Fibroblast of villous mesenchyme (primary cell): ENCODE data around the gene ODAPH. TPM values are rescaled to one million over a fixed set of nuclear protein-coding genes. Genes with fewer than 3 reads are reported as not detected.
"Not testable (repeated sequence)": the region's sequence is repeated elsewhere in the genome, so short reads cannot be mapped to it uniquely, and the experiment has no call there.

Source experiments
- DNase-seq: peaks from one replicate; pipeline ENCODE4 v3.0.0-alpha.2; 2010; ENCODE audit warnings: low read depth
- H3K4me3 ChIP-seq: 2 replicates; pipeline ENCODE4 v1.5.1; 2011; ENCODE audit warnings: low read depth, mild to moderate bottlenecking, low read length
- total RNA-seq: library from RNA; depleted of rRNA; stranded (reverse); fragments of >200 nt; gene quantifications from 2 replicates; pipeline ENCODE4 v1.2.3, GENCODE V29; 2012
- TF ChIP-seq, protein P1 (sequence below): IDR thresholded peaks from 2 replicates; pipeline ENCODE4 v1.5.1; 2012; ENCODE audit warnings: low read depth, mild to moderate bottlenecking, low read length; ENCODE audit not compliant: insufficient read depth

The ODAPH gene, protein sequence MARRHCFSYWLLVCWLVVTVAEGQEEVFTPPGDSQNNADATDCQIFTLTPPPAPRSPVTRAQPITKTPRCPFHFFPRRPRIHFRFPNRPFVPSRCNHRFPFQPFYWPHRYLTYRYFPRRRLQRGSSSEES
- not detected in 2 replicates for total RNA-seq

DNA sequence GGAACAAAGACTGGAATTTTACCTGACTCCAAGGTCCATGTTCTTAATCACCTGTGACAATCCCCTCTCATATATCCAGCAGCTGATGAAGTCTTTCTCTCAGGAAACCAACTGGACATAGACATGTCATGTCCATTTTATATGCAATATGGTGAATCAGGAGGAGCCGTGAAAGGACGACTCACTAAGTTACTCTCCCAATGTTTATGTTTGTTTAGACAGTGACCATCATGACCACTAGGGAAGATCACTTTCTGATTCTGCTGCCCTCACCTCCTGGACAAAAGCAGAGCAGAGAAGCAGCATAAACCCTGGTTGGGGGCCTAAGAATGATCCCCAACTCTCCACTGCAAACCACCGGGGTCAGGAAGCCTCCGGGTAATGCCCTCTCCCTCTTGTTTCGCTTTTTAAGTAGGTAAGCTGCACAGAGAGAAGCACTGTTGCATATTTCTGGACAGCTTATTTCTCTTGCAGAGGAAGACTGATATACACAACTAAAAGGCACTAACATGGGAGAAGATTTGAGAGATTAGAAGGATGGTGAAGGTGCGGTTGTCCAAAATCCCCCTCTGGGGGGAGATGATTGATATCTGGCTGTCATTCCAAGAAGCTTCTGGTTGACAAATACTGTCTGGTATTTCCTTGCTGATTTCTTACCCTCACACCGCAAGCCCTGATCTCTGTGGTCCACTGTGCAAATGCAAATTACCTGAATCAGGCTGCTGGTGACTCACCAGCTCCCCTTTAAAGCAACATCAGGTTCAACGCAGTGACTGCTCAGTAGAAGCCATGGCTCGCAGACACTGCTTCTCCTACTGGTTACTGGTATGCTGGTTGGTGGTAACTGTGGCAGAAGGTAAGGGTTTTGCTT, at the start of gene ODAPH:
TSS of gene ODAPH (plus strand) at position 773 of the 871 bp plus-strand sequence. CDS start at position 790, 17 bp downstream.
- DNase-seq, result no peak
- TF ChIP-seq, protein P1, sequence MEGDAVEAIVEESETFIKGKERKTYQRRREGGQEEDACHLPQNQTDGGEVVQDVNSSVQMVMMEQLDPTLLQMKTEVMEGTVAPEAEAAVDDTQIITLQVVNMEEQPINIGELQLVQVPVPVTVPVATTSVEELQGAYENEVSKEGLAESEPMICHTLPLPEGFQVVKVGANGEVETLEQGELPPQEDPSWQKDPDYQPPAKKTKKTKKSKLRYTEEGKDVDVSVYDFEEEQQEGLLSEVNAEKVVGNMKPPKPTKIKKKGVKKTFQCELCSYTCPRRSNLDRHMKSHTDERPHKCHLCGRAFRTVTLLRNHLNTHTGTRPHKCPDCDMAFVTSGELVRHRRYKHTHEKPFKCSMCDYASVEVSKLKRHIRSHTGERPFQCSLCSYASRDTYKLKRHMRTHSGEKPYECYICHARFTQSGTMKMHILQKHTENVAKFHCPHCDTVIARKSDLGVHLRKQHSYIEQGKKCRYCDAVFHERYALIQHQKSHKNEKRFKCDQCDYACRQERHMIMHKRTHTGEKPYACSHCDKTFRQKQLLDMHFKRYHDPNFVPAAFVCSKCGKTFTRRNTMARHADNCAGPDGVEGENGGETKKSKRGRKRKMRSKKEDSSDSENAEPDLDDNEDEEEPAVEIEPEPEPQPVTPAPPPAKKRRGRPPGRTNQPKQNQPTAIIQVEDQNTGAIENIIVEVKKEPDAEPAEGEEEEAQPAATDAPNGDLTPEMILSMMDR, result peak; percentile 12
- no peak within 1 kb of the TSS for H3K4me3 ChIP-seq

DNA sequence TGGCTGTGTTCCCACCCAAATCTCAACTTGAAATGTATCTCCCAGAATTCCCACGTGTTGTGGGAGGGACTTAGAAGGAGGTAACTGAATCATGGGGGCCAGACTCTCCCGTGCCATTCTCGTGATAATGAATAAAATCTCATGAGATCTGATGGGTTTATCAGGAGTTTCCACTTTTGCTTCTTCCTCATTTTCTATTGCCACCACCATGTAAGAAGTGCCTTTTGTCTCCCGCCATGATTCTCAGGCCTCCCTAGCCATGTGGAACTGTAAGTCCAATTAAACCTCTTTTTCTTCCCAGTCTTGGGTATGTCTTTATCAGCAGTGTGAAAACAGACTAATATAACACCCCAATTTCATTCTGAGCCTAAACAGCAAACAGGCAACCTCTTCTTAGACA, 46.3 kb upstream of the ODAPH start:
- DNase-seq, H3K4me3 ChIP-seq: not testable (repeated sequence)

DNA sequence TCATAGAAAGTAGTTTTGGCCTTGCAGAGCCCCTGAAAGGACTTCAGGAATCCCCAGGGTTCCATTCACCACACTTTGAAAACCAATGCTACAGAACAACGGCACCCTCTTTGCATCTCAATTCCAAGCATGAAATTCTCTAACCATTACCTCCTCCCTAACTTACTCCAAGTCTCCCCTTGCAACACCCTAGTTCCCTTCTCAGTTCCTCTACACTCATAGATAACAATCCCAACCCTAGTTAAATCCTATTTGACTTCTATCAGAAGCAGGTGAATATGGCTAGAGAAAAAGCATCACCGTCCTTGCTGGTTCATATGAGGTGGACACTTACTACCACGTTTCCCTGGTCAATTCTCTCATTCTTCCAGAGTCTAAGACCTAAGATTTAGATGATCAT, 44.0 kb upstream of the ODAPH start:
- DNase-seq, result no peak
- TF ChIP-seq, protein P1, result no peak
- peak overlapping the region; percentile 97 for H3K4me3 ChIP-seq

DNA sequence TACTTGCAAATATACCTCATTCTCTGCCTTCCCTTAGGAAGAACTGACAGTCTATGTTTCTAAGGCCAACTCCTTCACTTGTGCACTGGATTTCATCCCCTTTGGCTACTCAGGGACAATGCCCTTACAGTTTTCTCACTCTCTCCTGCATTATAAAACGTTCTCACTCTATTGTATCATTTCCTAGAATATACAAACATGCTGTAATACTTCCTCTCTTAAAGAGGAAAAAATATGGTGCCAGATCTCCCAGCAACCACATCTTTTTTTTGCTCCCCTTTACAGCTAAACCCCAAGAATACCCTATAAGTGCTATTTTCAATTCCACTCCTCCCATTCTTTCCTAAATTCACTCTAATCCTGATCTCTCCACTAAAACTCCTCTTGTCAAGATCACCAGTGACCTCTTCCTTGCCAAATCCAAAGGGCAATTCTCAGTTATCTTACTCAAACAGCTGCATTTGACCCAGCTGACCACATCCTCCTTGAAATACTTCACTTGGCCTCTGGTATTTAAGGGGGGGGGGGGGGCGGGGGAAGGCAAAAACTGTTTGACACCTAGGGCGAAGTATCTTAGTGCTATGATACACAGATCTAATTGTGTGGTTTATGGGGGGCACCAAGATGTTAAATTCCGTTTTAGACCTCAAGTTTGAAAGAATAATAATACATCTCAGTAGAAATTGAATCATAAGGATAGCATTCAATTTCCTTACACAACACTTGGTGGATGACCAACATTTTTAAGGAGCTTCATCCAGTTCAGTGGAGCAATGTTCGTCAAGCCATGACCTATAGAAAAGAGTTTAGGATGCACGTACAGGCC, 43.3 kb upstream of the ODAPH start:
- TF ChIP-seq, protein P1, result no peak
- peak overlapping the region; percentile 97 for H3K4me3 ChIP-seq
- peak; percentile 81 for DNase-seq

DNA sequence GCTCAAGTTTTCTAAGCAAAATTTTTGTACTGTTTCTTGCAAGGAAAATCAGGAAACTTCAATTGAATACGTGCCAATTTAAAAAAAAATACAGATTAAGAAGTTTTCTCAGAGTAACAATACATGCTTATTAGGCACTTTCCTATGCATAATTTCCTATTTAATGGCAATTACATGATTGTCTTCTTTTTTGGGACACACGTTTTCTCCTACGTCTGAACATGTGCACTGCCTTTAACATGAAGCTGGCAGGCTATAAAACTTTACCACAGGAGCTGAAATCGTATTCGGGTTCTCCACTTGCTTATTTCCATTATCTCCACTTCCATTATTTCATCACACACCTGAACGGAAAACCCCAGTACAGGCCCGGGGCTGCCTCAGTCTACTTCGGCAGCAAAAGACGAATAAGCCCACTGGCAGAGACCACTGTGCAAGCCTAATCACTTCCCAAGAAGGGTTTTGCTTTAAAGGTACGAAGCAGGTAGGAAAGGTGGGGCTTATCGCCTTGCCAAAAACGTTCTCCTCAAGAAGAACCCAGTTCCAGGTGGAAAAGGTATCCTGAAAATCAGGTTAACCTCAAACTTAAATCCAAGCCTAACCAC, 42.2 kb upstream of the ODAPH start:
- TF ChIP-seq, protein P1, result no peak
- H3K4me3 ChIP-seq, result peak overlapping the region; percentile 97
- peak; percentile 34 for DNase-seq

DNA sequence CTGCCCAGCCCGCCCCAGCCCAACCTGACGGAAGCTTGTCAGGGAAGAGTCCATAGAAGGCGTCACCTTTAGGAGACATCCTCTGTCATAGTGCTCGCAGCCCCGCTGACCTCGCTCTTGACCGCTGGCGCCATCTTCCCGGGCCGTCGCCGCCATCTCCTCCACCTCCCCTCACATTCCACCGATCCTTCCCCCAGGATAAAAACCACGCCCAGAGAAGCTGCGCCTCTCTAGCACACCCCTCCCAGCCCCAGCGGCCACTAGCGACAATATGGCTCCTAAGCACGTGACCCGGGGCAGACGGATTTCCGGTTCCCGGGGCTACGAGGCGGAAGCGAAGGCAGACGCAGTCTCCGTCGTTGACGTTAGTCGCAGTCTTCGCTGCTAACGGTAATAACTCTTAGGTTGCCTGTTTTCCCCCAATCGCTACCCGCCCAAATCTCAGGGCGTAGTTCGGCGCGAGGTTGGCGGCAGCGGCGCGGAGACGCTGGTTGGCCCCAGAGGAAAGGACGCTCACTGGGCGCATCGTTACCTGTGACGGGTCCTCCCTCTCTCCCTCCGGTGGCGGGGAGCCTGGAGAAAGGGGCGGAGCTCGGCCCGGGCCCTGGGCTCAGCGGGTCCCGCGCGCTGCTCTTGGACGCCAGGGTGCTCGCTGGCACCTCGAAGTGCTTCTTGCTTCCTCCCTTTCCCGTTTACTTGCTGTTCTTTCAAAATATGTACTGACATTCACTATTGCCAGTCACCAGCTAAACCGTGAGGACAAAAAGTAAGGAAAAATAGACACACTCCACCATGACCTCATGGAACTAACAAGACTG, 41.5 kb upstream of the ODAPH start, which contains the start of the genes RCHY1 and THAP6:
TSS of gene RCHY1 (minus strand) at position 273 of the 818 bp plus-strand sequence. CDS start at position 156, 117 bp downstream.
TSS of gene THAP6 (plus strand) at position 343 of the 818 bp plus-strand sequence. CDS start 980 bp downstream, outside the sequence.
- TF ChIP-seq, protein P1, result no peak
- DNase-seq, result peak; percentile 95
- peak within 1 kb of the TSS; percentile 97 for H3K4me3 ChIP-seq
